Right lobe of liver (tissue), 4 donors: ENCODE measurements around the gene GSTM4.

Experiments
- POLR2A ChIP-seq: fragments of 450-650 bp; IDR thresholded peaks from one replicate; pipeline ENCODE4 v1.6.1; 2017; ENCODE audit warnings: antibody characterized with exemption, mild to moderate bottlenecking
- TF ChIP-seq, protein P1 (sequence below), 4 donors: fragments of 200-600 bp in 3 of 4; fragments of 450-650 bp in 1 of 4; IDR thresholded peaks; one replicate each; pipeline versions ENCODE4 v1.5.1 to v1.8.0; 2016 to 2022; ENCODE audit warnings: antibody characterized with exemption in 4 of 4, mild to moderate bottlenecking in 2 of 4
- donor health status: DM: no; HTN: no; CAD: no.
- donor health status: DM: no; HTN: no; CAD: no.
- donor health status: DM: no; HTN: yes; CAD: no.

DNA sequence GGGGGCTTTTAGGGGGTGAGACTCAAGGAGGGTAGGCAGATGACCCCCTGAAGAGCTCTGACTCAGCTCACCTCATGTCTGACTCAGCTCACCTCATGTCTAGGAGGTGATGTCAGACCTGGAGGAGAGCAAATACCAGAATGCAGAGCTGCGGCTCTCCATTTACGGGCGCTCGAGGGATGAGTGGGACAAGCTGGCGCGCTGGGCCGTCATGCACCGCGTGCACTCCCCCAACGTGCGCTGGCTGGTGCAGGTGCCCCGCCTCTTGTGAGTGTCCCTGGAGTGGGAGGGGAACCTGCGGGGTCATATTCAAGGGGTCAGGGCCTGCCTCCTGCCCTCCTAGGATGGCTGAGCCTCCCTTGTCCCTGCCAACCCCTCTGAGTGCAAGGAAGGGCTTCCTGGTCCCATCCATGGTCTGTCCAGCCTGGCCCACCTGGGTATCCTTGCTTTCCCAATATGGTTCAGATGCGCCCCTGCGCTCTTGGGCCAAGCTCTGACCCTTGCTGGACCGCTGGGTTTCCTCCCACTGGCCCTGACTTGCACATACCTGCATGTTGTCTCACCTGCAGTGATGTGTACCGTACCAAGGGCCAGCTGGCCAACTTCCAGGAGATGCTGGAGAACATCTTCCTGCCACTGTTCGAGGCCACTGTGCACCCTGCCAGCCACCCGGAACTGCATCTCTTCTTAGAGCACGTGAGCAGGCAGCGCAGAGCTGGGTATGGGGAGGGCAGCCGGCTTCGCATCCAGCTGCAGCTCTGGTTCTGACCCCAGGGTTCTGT is 27.2 kb upstream of the GSTM4 start:
- TF ChIP-seq, protein P1, sequence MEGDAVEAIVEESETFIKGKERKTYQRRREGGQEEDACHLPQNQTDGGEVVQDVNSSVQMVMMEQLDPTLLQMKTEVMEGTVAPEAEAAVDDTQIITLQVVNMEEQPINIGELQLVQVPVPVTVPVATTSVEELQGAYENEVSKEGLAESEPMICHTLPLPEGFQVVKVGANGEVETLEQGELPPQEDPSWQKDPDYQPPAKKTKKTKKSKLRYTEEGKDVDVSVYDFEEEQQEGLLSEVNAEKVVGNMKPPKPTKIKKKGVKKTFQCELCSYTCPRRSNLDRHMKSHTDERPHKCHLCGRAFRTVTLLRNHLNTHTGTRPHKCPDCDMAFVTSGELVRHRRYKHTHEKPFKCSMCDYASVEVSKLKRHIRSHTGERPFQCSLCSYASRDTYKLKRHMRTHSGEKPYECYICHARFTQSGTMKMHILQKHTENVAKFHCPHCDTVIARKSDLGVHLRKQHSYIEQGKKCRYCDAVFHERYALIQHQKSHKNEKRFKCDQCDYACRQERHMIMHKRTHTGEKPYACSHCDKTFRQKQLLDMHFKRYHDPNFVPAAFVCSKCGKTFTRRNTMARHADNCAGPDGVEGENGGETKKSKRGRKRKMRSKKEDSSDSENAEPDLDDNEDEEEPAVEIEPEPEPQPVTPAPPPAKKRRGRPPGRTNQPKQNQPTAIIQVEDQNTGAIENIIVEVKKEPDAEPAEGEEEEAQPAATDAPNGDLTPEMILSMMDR (IDR thresholded peaks at IDR 0.05) = no peak
- no peak for TF ChIP-seq POLR2A
